ENCODE measurements around the gene AQP1. TPM values are rescaled to one million over a fixed set of nuclear protein-coding genes. Genes with fewer than 3 reads are reported as not detected.

Gene AQP1
- total RNA-seq, 1 donor from 2014 or later = 253 TPM

DNA sequence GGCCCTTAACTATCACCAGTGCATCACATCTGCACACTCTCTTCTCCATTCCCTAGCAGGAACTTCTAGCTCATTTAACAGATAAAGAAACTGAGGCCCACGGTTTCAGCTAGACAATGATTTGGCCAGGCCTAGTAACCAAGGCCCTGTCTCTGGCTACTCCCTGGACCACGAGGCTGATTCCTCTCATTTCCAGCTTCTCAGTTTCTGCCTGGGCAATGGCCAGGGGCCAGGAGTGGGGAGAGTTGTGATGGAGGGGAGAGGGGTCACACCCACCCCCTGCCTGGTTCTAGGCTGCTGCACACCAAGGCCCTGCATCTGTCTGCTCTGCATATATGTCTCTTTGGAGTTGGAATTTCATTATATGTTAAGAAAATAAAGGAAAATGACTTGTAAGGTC, 13.5 kb downstream of the AQP1 start:
- no peak for DNase-seq
- Histone ChIP-seq H3K36me3 (peaks cover 49% of the 10 kb centered on the region), H3K4me3 (no peak overlapping the region), H3K27me3 (ENCODE audit: low read depth) (no peaks in the 10 kb centered on the region), H3K9me3 (replicated peaks) (peaks cover 7% of the 10 kb centered on the region), H3K4me1 (peaks cover 67% of the 10 kb centered on the region), H3K27ac (replicated peaks) (peak overlapping the region; percentile 37)
- intact Hi-C loops (cut with micrococcal nuclease) = no loop called here
- TF ChIP-seq, protein P1, sequence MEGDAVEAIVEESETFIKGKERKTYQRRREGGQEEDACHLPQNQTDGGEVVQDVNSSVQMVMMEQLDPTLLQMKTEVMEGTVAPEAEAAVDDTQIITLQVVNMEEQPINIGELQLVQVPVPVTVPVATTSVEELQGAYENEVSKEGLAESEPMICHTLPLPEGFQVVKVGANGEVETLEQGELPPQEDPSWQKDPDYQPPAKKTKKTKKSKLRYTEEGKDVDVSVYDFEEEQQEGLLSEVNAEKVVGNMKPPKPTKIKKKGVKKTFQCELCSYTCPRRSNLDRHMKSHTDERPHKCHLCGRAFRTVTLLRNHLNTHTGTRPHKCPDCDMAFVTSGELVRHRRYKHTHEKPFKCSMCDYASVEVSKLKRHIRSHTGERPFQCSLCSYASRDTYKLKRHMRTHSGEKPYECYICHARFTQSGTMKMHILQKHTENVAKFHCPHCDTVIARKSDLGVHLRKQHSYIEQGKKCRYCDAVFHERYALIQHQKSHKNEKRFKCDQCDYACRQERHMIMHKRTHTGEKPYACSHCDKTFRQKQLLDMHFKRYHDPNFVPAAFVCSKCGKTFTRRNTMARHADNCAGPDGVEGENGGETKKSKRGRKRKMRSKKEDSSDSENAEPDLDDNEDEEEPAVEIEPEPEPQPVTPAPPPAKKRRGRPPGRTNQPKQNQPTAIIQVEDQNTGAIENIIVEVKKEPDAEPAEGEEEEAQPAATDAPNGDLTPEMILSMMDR (IDR thresholded peaks at IDR 0.05; ENCODE audit: borderline replicate concordance) = no peak

DNA sequence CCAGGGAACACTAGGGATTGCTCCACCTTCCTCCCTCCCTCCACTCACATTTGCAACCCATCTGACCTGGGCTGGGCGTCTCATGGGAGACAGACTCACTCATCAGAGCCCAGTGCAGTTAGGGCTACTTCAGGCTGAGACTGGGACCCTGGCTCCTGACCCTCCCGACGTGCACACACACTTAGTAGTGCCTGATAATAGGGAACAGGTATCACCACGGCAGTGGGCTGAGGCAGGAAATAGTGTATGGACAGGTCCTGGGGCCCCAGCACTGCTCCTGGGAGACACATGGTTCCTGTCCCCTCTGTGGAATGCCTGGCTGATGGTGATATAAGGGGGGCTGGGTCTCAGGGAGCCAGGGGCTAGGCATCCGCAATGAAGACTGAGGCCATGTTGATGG, 14.3 kb downstream of the AQP1 start:
- H3K4me1 ChIP-seq = peaks cover 67% of the 10 kb centered on the region
- H3K36me3 ChIP-seq = peaks cover 49% of the 10 kb centered on the region
- TF ChIP-seq, protein P1 (IDR thresholded peaks at IDR 0.05; ENCODE audit: borderline replicate concordance) = no peak
- H3K4me3 ChIP-seq = no peak overlapping the region
- intact Hi-C loops (cut with micrococcal nuclease) = no loop called here
- no peaks in the 10 kb centered on the region for H3K27me3 ChIP-seq (ENCODE audit: low read depth)
- H3K27ac ChIP-seq (replicated peaks) = no peak overlapping the region
- peak; percentile 7 for DNase-seq
- H3K9me3 ChIP-seq (replicated peaks) = peaks cover 7% of the 10 kb centered on the region

DNA sequence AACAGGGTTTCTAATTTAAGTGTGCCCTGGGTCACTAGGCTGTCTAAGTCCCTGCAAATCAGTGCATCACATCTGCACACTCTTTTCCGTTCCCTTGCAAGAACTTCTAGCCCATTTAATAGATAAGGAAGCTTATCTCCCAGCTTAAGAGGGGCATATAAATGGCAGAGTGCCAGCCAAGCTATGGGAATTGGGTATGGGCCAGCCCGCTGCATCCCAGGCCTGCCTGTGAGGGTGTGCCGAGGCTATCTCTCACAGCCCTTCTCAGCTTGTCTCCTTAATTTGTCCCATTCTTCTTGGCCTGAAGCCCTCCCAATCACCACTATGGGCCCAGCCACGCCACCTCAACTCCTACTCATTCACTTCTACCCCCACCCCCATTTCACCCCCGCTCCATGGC, 14.7 kb downstream of the AQP1 start:
- Histone ChIP-seq H3K36me3 (peaks cover 49% of the 10 kb centered on the region), H3K27ac (replicated peaks) (no peak overlapping the region), H3K27me3 (ENCODE audit: low read depth) (no peaks in the 10 kb centered on the region), H3K9me3 (replicated peaks) (peaks cover 7% of the 10 kb centered on the region), H3K4me3 (no peak overlapping the region), H3K4me1 (peaks cover 67% of the 10 kb centered on the region)
- DNase-seq = no peak
- TF ChIP-seq, protein P1 (IDR thresholded peaks at IDR 0.05; ENCODE audit: borderline replicate concordance) = no peak
- intact Hi-C loops (cut with micrococcal nuclease) = no loop called here

DNA sequence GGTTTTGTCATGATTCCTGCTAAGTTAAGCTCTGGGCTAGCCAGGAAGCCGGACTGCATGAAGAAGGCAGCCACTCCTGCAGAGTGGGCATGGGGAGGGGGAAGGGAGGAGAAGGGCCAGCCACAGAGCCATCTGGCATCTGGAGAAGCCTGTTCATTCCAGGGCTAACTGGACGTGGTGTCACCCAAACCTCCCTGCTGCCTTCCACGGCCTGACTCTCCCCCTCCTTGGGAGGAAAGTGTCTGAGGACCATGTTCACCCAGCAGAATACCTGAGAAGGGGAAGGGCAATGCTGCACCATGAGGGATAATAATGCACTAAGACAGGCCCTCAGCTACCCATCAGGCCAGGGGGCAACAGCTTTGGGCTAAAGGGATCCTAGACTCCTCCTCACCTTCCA, 15.4 kb downstream of the AQP1 start:
- peaks cover 7% of the 10 kb centered on the region for H3K9me3 ChIP-seq (replicated peaks)
- no peak overlapping the region for H3K27ac ChIP-seq (replicated peaks)
- intact Hi-C loops (cut with micrococcal nuclease) = no loop called here
- peaks cover 46% of the 10 kb centered on the region for H3K36me3 ChIP-seq
- peaks cover 67% of the 10 kb centered on the region for H3K4me1 ChIP-seq
- H3K4me3 ChIP-seq = no peak overlapping the region
- H3K27me3 ChIP-seq (ENCODE audit: low read depth) = no peaks in the 10 kb centered on the region
- TF ChIP-seq, protein P1 (IDR thresholded peaks at IDR 0.05; ENCODE audit: borderline replicate concordance) = no peak
- DNase-seq = no peak

DNA sequence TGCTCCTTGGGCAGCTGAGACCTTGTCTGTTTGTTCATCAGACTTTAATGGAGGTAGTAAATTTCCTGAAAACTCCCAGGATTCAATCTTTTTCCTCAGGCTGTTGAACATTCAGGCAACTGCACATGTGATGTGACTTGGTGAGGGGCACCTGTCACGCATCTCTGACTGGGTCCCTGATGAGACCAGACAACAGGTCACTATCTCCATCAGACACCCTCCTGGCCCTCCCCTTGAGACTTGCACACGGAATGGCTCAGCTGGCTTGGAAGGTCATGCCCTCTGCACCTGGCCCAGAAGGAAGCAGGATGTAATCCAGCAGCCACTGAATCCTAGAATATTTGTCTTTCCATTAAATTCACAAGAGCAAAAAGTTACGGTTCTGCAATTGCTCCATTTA, 15.9 kb downstream of the AQP1 start:
- H3K36me3 ChIP-seq = peaks cover 41% of the 10 kb centered on the region
- intact Hi-C loops (cut with micrococcal nuclease) = no loop called here
- no peak for DNase-seq
- H3K27me3 ChIP-seq (ENCODE audit: low read depth) = no peaks in the 10 kb centered on the region
- H3K27ac ChIP-seq (replicated peaks) = no peak overlapping the region
- peaks cover 67% of the 10 kb centered on the region for H3K4me1 ChIP-seq
- peaks cover 7% of the 10 kb centered on the region for H3K9me3 ChIP-seq (replicated peaks)
- H3K4me3 ChIP-seq = no peak overlapping the region
- TF ChIP-seq, protein P1 (IDR thresholded peaks at IDR 0.05; ENCODE audit: borderline replicate concordance) = no peak

Data from left ventricle myocardium inferior (tissue), 1 donor.